GM18507 (cell line): Measurements from ENCODE around the gene CHCHD3.

Source experiments
- DNase-seq: peaks from one replicate; pipeline ENCODE4 v3.0.0; 2011; ENCODE audit warnings: low read depth; ENCODE audit not compliant: insufficient read length; ENCODE audit errors: extremely low spot score
- FAIRE-seq: peaks from 2 replicates; lab custom pipeline; 2011; peaks lifted over from hg19 to GRCh38; lab: Jason Lieb, UNC

Gene CHCHD3

GRCh38 chr7:132856416-132856815 lies 225.5 kb downstream of the CHCHD3 start:
- FAIRE-seq: no peak
- DNase-seq: no peak

GRCh38 chr7:132855901-132856300 lies 226.0 kb downstream of the CHCHD3 start:
- no peak for FAIRE-seq
- no peak for DNase-seq

GRCh38 chr7:132854238-132854637 lies 227.7 kb downstream of the CHCHD3 start:
- no peak for FAIRE-seq
- DNase-seq: no peak

- FAIRE-seq (no peak), DNase-seq (no peak)
Measured at GRCh38 chr7:132847376-132847775, 234.5 kb downstream of the CHCHD3 start.

GRCh38 chr7:132846086-132846485 lies 235.8 kb downstream of the CHCHD3 start:
- FAIRE-seq (no peak), DNase-seq (no peak)

GRCh38 chr7:132842478-132842877 lies 239.4 kb downstream of the CHCHD3 start:
- DNase-seq (no peak), FAIRE-seq (no peak)

- FAIRE-seq: no peak
Measured at GRCh38 chr7:132840199-132840598, 241.7 kb downstream of the CHCHD3 start.

GRCh38 chr7:132838313-132838712 lies 243.6 kb downstream of the CHCHD3 start:
- no peak for FAIRE-seq

More at GRCh38 chr7:132840199-132840598, 241.7 kb downstream of the CHCHD3 start:
- DNase-seq: no peak

GRCh38 chr7:132837529-132837928 lies 244.4 kb downstream of the CHCHD3 start:
- DNase-seq (no peak), FAIRE-seq (peak; percentile 44)

More at GRCh38 chr7:132838313-132838712, 243.6 kb downstream of the CHCHD3 start:
- no peak for DNase-seq

- DNase-seq (no peak), FAIRE-seq (no peak)
Measured at GRCh38 chr7:132836746-132837145, 245.1 kb downstream of the CHCHD3 start.

- no peak for FAIRE-seq
Measured at GRCh38 chr7:132830941-132831340, 250.9 kb downstream of the CHCHD3 start.

GRCh38 chr7:132828502-132828901 lies 253.4 kb downstream of the CHCHD3 start:
- FAIRE-seq: no peak
- DNase-seq: no peak

More at GRCh38 chr7:132830941-132831340, 250.9 kb downstream of the CHCHD3 start:
- DNase-seq: no peak

GRCh38 chr7:132825932-132826835 lies 255.7 kb downstream of the CHCHD3 start:
- DNase-seq (no peak), FAIRE-seq (no peak)

- no peak for FAIRE-seq
Measured at GRCh38 chr7:132825222-132825621, 256.7 kb downstream of the CHCHD3 start.

GRCh38 chr7:132819648-132820047 lies 262.2 kb downstream of the CHCHD3 start:
- DNase-seq (no peak), FAIRE-seq (no peak)

More at GRCh38 chr7:132825222-132825621, 256.7 kb downstream of the CHCHD3 start:
- DNase-seq: no peak

- FAIRE-seq (no peak), DNase-seq (no peak)
Measured at GRCh38 chr7:132817949-132818348, 263.9 kb downstream of the CHCHD3 start.

GRCh38 chr7:132815696-132816311 lies 266.1 kb downstream of the CHCHD3 start:
- DNase-seq (no peak), FAIRE-seq (no peak)

GRCh38 chr7:132815130-132815529 lies 266.8 kb downstream of the CHCHD3 start:
- DNase-seq (no peak), FAIRE-seq (no peak)

GRCh38 chr7:132810561-132810960 lies 271.3 kb downstream of the CHCHD3 start:
- no peak for FAIRE-seq
- DNase-seq: no peak

GRCh38 chr7:132806834-132807233 lies 275.1 kb downstream of the CHCHD3 start:
- DNase-seq (no peak), FAIRE-seq (no peak)

- DNase-seq: no peak
- no peak for FAIRE-seq
Measured at GRCh38 chr7:132805766-132806165, 276.1 kb downstream of the CHCHD3 start.
